GM19035 (cell line): ENCODE data around the gene PPAN.

Experiments
- ATAC-seq: cut with Tn5 transposase; IDR thresholded peaks from one replicate; pipeline ENCODE4 v1.9.1; 2021; ENCODE audit not compliant: unreplicated experiment

The PPAN gene

DNA sequence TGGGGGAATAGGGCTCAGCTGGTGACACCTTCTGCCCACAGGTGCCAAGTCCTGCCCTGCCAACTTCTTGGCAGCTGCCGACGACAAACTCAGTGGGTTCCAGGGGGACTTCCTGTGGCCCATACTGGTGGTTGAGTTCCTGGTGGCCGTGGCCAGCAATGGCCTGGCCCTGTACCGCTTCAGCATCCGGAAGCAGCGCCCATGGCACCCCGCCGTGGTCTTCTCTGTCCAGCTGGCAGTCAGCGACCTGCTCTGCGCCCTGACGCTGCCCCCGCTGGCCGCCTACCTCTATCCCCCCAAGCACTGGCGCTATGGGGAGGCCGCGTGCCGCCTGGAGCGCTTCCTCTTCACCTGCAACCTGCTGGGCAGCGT is 7.4 kb downstream of the PPAN start:
- ATAC-seq = no peak

DNA sequence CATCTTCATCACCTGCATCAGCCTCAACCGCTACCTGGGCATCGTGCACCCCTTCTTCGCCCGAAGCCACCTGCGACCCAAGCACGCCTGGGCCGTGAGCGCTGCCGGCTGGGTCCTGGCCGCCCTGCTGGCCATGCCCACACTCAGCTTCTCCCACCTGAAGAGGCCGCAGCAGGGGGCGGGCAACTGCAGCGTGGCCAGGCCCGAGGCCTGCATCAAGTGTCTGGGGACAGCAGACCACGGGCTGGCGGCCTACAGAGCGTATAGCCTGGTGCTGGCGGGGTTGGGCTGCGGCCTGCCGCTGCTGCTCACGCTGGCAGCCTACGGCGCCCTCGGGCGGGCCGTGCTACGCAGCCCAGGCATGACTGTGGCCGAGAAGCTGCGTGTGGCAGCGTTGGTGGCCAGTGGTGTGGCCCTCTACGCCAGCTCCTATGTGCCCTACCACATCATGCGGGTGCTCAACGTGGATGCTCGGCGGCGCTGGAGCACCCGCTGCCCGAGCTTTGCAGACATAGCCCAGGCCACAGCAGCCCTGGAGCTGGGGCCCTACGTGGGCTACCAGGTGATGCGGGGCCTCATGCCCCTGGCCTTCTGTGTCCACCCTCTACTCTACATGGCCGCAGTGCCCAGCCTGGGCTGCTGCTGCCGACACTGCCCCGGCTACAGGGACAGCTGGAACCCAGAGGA is 7.9 kb downstream of the PPAN start:
- ATAC-seq = no peak

GRCh38 chr19:10114651-10115391 is 8.7 kb downstream of the PPAN start:
- no peak for ATAC-seq

GRCh38 chr19:10115392-10116084 is 9.4 kb downstream of the PPAN start:
- no peak for ATAC-seq

DNA sequence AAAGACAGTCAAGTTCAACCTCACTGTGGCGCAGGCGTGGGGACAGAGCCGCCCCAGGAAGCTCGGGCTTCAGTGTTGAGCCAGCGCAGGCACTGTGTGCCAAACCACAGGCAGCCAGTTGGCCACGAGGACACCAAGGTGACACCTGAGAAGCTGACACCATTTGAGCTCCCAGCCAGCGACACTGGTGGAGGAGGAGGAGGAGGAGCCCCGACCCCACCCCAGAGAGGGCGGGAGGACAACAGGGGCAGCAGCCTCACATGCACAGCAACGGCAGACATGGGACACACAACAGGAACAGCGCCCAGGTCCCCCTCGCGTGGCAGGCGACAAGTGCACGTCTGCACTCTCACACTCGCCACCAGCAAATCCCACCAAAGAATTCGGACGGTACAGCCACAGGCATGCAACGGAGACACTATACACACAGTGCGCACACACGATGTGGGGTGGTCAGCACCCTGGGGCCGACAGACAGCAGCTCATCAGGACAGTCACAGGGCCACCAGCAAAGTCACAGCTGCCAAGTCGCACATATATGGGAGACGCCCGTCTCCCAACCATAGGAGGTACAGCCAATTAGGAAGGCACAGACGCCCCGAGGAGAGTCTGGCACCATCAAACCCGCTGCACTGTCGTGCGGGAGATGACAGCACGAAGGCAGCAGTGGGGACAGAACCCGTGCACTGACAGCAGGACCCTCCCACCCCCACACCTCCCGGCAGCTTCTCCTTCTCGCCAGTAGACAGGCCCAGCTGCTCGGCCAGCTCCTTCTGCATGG is 10.1 kb downstream of the PPAN start:
- no peak for ATAC-seq

DNA sequence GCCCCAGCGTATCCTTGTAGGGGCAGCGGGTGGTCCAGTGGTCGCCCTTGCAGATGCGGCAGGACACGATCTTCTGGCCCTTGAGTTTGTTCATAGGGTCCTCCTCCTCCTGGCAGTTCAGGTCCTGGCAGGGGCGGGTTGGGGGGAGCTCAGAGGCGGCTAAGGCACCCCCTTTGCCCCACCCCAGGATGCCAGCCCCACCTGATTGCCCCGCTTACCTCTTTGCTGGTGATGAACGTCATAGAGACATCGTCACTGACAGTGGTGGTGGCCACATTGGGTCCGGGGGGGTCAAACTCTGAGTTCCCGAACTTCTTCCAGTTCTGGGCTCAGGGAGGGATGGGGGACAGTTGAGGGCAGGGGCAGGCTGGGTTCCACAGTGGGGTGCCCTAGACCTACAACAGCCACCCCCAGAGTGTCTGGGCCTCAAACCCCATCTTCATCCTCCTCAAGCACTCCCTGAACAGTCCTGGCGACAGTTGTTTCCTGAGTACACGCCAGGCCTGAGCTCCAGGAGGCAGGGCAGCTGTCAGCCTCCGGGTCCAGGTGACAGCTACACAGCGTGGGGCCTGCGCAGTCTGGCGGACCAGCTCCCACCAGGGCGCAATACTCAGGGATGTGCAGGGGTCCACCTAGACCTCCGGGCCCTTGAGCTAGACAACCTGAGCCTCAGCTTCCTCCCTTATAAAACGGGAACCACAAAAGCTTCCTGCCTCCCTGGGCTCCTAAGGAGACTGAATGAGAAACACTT is 10.9 kb downstream of the PPAN start:
- ATAC-seq = no peak

- ATAC-seq = no peak
These were observed 12.8 kb downstream of the PPAN start for GRCh38 chr19:10118960-10119359.

GRCh38 chr19:10120538-10121189 is 14.5 kb downstream of the PPAN start:
- no peak for ATAC-seq

GRCh38 chr19:10122045-10122444 is 15.9 kb downstream of the PPAN start:
- no peak for ATAC-seq

DNA sequence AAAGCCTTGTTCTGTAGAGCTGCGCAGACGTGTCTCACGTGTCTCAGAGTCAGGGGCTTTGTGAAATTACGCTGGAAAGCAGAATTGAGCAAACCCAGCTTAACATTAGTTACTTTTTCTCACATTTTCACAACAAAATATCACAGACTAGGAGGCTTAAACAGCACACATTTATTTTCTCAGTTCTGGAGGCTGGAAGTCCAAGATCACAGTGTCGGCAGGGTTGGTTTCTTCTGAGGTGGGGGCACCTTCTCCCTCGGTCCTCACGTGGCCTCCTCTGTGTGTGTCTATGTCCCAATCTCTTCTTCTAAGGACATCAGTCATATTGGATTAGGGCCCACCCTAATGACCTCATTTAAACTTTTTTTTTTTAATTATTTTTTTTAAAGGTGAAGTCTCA is 18.3 kb downstream of the PPAN start:
- ATAC-seq = no peak

DNA sequence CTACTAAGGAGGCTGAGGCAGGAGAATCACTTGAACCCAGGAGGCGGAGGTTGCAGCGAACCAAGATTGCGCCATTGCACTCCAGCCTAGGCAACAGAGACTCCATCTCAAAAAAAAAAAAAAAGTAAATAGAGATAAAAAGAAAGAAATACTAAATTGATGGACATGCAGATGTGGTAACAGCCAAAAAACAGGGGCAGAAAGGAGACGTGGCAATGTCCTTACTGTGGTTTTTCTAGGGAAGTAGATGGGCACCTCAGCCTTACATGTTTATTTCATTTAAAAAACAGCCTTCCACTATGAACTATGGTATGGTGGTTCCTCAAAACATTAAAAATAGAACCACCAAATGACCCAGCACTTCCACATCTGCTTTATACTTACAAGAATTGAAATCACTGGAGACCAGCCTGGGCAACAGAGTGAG is 20.1 kb downstream of the PPAN start:
- no peak for ATAC-seq

GRCh38 chr19:10132905-10133304 is 26.7 kb downstream of the PPAN start:
- ATAC-seq = no peak

- ATAC-seq = no peak
These were observed 27.4 kb downstream of the PPAN start for GRCh38 chr19:10133596-10133995.

DNA sequence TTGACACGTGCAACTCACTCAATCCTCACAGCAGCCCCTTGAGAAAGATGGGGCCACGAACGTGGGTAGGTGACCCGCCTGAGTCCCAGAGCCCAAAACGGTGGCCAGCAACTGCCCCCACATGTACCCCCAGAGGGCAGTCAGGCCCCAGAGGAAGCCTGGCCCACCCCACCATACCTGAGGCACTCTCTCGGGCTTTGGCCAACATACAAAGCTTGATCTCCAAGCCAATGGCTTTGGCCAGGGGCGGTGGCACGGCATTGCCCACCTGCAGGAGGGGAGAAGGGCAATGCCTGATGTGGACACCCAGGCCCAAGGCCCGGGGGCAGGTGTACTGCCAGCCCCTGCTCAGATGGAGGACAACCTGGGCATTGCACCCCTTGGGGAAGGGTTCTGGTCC is 27.9 kb downstream of the PPAN start:
- ATAC-seq = no peak

GRCh38 chr19:10135551-10136334 is 29.6 kb downstream of the PPAN start:
- no peak for ATAC-seq

DNA sequence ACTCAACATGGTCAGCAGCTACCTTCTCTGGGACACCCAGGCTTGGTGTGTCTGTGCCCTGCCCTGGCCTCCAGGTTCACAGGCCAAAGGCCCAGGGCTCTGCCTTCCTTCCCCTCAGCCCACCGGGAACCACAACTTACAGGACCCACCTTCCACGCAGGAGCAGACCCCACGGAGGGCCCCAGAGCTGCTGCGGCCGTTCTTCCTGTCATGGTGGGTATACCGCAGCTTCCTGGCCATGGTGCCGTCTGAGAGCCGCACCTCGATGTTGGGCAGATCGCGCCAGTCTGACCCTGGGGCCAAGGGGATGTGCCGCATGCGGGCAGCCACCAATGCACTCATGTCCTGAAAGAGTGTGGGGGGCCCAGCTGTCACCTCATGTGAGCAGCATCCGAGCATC is 30.8 kb downstream of the PPAN start:
- ATAC-seq = no peak

DNA sequence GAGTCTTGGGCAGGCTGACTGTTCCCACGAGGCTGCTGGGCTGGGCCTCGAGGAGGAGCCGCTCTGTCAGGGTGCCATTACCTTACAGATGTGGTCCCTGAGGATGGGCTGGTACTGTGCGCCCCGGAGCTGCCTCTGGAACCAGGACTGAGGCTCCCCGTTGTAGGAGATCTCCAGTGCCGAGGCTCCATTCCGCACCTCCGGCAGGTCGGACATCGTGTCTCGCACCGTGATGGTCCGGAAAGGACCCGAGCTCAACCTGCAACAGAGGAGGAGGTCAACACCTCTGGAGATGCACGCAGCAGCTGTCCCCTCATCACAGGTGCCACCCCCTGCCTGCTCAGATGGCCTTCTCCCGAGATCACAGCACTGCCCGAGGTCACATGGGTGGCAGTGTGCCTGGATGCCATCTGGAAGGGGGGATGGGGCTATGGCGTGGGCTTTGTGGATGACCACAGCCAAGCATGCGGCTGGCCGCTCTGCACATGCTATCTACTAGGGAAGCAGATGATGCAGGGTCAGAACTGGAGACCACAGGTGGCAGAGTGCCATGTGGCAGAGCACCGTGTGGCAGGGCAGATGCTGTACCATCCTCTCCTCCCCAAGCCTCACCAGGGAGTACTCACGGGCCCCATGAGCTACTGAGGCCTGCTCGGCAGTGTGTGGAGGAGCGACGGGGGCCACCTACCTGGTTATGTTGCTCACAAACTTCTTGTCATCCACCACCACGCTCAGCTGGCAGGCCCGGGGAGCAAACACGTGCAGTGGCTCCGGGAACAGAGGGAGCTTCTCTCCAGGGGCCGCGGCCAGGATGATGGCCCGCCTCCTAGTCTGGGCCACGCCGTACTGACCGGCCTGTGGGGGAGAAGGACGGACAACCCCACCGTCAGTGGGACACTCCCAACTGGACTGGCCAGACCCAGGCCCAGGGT is 31.9 kb downstream of the PPAN start:
- no peak for ATAC-seq
